HG03521 (cell line): Measurements from ENCODE around the gene CA12.
"Not testable (repeated sequence)": the region's sequence is repeated elsewhere in the genome, so short reads cannot be mapped to it uniquely, and the experiment has no call there.

ENCODE experiments used
- ATAC-seq: cut with Tn5 transposase; IDR thresholded peaks from one replicate; pipeline ENCODE4 v1.9.1; 2021; ENCODE audit warnings: mild to moderate bottlenecking, moderate library complexity; ENCODE audit not compliant: unreplicated experiment

Gene CA12

GRCh38 chr15:63360170-63360569, 21.5 kb downstream of the CA12 start:
- ATAC-seq: no peak

GRCh38 chr15:63358241-63359029, 23.2 kb downstream of the CA12 start:
- no peak for ATAC-seq

- ATAC-seq: no peak
These were observed 23.9 kb downstream of the CA12 start for GRCh38 chr15:63357731-63358130.

- ATAC-seq: no peak
These were observed 24.6 kb downstream of the CA12 start for GRCh38 chr15:63357061-63357460.

- no peak for ATAC-seq
These were observed 26.6 kb downstream of the CA12 start for GRCh38 chr15:63354821-63355650.

DNA sequence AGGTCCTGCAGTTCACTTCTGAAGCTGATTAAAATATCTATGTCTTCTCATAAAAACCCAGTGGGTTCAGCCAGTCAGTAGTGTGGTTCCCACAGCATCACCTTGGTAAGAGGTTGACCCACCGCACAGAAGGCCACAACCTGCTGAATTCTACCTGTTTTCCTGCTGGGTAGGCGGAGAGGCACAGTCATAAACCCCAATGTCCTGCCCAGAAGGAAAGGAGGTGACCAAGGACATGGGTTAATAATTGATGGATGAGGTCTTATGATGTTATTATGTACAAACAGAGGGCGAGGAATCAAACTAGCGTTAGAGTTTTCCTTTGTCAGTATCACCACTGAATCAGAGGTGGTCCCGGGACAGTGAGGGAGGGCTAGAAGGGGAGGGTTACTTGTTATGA, 27.8 kb downstream of the CA12 start:
- no peak for ATAC-seq

- no peak for ATAC-seq
These were observed 28.4 kb downstream of the CA12 start for GRCh38 chr15:63353261-63353660.

- no peak for ATAC-seq
These were observed 28.8 kb downstream of the CA12 start for GRCh38 chr15:63352808-63353207.

DNA sequence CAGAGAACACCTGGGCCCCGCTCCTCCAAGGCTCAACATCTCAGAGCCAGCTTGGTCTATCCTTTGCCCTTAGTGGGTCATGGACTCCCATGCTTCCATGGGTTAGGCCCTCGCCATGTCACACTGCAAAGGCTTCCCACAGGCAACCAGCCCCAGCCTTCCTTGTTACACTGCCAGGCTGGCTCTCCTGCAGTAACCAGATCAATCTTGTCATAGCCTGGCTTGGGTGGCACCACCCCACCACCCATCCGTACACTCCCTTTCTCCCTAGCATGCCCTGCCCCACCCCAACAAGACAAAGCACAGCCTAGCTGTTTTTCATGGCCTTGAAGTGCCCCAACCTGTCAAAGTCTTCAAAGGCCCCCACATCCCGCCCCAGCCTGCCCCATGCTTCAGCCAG, 30.5 kb downstream of the CA12 start:
- ATAC-seq: no peak

DNA sequence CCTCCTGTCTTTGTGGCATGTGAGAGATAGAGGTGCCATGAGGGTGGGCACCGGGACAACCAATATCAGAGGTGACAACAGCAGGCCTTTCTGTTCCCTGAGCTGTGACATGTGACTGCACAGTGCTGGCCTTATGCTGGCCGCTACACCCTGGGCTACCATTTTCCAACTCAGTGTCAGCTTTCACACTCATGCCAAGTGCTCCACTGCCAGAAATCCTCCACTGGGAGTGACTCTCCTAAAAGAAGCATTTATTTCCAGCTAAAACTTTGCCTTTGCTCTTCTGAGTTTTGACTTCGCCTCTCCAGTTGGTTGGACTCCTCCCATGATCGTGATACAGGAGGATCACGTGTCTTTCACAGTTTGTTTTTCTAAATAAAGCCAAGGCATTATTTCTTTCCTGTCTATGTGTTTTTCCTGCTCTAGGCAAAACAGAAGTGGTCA, 31.4 kb downstream of the CA12 start:
- no peak for ATAC-seq

DNA sequence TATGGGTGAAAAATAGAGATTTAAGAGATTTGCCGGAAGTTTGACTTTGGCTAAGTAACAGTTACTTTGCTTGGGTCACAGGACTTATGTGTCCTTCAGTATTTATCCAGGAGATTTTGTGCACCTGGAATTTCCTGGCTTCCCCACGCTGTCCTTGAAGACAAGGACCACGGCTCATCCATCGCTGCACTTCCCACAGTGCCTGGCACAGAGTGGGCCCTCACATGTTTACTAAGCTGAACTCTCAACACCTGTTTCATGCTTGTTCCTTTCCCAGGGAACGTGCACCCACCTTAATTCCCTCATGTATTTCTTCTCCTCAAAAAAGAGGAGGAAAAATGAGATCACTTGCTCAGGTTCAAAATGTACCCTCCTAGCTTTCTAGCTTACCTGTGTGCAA, 32.0 kb downstream of the CA12 start:
- no peak for ATAC-seq

DNA sequence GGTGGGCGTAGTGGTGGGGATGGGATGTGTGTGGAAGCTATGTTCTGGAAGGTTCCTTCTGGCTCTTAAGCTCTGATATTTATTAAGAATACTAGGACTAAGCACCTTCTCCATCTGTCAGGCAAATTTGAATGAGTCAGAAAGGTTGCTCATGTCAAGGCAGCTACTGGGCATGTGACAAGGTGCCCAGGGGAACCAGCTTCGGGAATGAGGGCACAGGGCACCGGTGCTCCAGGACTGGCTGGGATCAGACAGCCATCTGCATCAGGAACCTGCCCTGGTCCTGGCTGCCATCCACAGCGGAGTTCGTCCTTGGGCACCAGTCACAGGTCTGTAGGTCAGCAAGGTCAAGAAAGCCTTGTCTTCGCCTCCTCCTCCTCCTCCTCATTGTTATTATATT, 32.5 kb downstream of the CA12 start:
- no peak for ATAC-seq

- ATAC-seq: no peak
These were observed 33.3 kb downstream of the CA12 start for GRCh38 chr15:63348392-63348791.

- no peak for ATAC-seq
These were observed 34.4 kb downstream of the CA12 start for GRCh38 chr15:63347074-63347857.

- no peak for ATAC-seq
These were observed 36.3 kb downstream of the CA12 start for GRCh38 chr15:63345391-63345752.

DNA sequence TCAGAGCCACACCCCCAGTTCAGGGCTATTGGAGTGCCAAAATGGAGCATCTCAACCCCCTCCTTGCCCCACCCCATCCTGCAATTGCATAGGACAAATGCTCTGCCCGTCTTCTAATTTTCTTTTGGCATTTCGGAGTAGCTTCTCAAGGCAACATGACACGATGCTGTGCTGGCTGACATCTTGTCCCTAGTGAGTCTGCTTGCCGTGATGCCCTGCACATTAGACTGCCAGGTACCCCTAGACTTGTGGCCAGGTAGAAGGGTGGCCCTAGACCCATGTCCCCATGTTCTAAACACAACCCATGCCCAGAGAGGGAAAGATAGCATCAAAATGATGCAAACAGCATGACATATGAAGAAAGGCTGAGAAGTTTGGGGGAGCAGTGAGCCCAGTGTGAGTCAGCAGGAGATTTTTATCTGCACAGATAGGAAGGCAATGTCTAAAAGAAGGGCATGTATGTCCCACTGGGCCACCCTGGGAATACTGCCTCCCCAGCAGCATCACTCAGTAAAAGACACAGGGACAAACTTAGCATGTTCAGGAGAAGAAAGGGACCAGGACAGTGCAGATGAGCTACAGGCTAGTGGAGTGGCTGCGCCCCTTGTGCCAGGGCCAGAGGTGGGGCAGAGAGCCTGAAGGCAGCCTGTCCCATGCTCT, 36.8 kb downstream of the CA12 start:
- ATAC-seq: no peak

DNA sequence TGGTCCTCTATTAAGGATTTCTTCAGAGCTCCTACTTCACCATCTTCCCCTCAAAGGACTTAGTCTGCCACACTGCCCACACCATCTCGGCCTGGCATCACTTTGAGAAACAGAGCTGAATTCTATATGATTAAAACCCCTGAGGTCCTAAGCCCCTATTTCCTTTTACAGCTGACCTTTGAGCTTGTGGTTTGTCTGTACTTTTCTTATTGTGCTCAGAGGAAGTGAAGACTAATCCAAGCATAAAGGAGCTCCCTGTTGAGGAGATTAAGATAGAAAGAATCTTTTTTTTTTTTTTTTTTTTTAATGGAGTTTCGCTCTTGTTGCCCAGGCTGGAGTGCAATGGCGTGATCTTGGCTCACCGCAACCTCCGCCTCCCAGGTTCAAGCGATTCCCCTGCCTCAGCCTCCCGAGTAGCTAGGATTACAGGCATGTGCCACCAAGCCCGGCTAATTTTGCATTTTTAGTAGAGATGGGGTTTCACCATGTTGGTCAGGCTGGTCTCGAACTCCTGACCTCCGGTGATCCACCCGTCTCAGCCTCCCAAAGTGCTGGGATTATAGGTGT, 38.6 kb downstream of the CA12 start:
- not testable (repeated sequence) for ATAC-seq

DNA sequence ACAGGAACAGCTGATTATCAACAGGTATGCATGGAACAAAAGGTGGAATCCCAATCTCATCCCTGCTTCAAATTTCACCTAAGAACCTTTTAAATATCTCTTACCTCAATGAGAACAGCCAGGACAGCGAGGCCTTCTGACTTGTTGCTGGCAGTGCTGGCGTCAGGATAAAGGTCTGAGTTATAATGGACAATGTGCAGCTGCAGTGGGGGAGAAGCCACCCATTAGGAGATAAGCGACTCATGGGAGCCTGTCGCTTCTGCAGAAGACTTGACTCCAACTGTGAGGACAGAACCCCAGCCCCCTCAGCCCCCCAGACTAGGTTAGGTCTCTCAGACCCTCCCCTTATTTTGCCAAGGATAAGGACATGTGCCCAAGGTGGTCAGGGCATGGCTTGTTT, 39.7 kb downstream of the CA12 start:
- no peak for ATAC-seq

- ATAC-seq: no peak
These were observed 40.8 kb downstream of the CA12 start for GRCh38 chr15:63340878-63341277.

- no peak for ATAC-seq
These were observed 41.3 kb downstream of the CA12 start for GRCh38 chr15:63340353-63340752.

DNA sequence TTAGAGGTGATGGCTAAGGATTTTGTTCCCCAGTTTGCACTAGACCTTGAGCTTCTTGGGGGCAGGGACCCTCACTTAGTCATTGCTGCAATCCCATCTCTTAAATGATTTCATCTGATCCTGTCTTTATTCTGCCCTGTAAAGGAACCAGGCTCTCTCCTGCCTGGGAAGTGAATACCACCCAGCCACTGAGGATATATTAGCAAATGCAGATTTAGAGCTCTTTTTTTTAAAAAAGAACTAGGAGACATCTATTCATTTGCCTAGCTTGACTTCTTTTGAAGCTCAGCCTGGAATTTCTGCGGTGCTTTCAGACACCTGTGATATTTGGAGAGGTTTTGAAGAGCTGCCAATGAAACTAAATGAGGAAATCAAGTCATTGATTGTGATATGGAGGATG, 41.8 kb downstream of the CA12 start:
- no peak for ATAC-seq
